Measurements from ENCODE around the gene XPNPEP3. TPM values are rescaled to one million over a fixed set of nuclear protein-coding genes. Genes with fewer than 3 reads are reported as not detected.

Gene XPNPEP3
- total and polyA plus RNA-seq, 4 donors = 9.2 to 12.6 (median 10.5) TPM

- Histone ChIP-seq H3K27ac (ENCODE audit: low read depth, low read length) (no peak overlapping the region), H3K36me3 (ENCODE audit: control insufficient read depth, insufficient read depth, low read length) (peaks cover 31% of the 10 kb centered on the region), H3K27me3 (ENCODE audit: control insufficient read depth, insufficient read depth, low read length) (no peaks in the 10 kb centered on the region), H3K4me3 (ENCODE audit: low read depth, low read length) (no peak overlapping the region), H3K9me3 (ENCODE audit: control insufficient read depth, insufficient read depth, low read length) (no peaks in the 10 kb centered on the region), H3K4me1 (ENCODE audit: control insufficient read depth, insufficient read depth, low read length) (no peaks in the 10 kb centered on the region)
- DNase-seq (ENCODE audit: low read depth in 4 of 6, low spot score in 6 of 6) = no peak
- 93% methylated on average over 7 of the region's 13 CpGs for WGBS (ENCODE audit: insufficient coverage)
These were observed 116.2 kb downstream of the XPNPEP3 start for GRCh38 chr22:40973144-40973543.

- WGBS (ENCODE audit: insufficient coverage) = no CpG with 5 or more reads among the region's 1 CpG
- Histone ChIP-seq H3K36me3 (ENCODE audit: control insufficient read depth, insufficient read depth, low read length) (peaks cover 16% of the 10 kb centered on the region), H3K27me3 (ENCODE audit: control insufficient read depth, insufficient read depth, low read length) (no peaks in the 10 kb centered on the region), H3K9me3 (ENCODE audit: control insufficient read depth, insufficient read depth, low read length) (no peaks in the 10 kb centered on the region), H3K4me1 (ENCODE audit: control insufficient read depth, insufficient read depth, low read length) (no peaks in the 10 kb centered on the region), H3K27ac (ENCODE audit: low read depth, low read length) (no peak overlapping the region), H3K4me3 (ENCODE audit: low read depth, low read length) (no peak overlapping the region)
- DNase-seq (ENCODE audit: low read depth in 4 of 6, low spot score in 6 of 6) = no peak
These were observed 118.4 kb downstream of the XPNPEP3 start for GRCh38 chr22:40975366-40975765.

GRCh38 chr22:40976866-40977700 lies 120.1 kb downstream of the XPNPEP3 start:
- H3K4me3 ChIP-seq (ENCODE audit: low read depth, low read length) = no peak overlapping the region
- no peak for DNase-seq (ENCODE audit: low read depth in 4 of 6, low spot score in 6 of 6)
- H3K4me1 ChIP-seq (ENCODE audit: control insufficient read depth, insufficient read depth, low read length) = no peaks in the 10 kb centered on the region
- no peaks in the 10 kb centered on the region for H3K9me3 ChIP-seq (ENCODE audit: control insufficient read depth, insufficient read depth, low read length)
- no peak overlapping the region for H3K27ac ChIP-seq (ENCODE audit: low read depth, low read length)
- peaks cover 9% of the 10 kb centered on the region for H3K36me3 ChIP-seq (ENCODE audit: control insufficient read depth, insufficient read depth, low read length)
- no peaks in the 10 kb centered on the region for H3K27me3 ChIP-seq (ENCODE audit: control insufficient read depth, insufficient read depth, low read length)
- 84% methylated on average over 12 of the region's 18 CpGs for WGBS (ENCODE audit: insufficient coverage)

- no peaks in the 10 kb centered on the region for H3K36me3 ChIP-seq (ENCODE audit: control insufficient read depth, insufficient read depth, low read length)
- H3K4me1 ChIP-seq (ENCODE audit: control insufficient read depth, insufficient read depth, low read length) = no peaks in the 10 kb centered on the region
- H3K9me3 ChIP-seq (ENCODE audit: control insufficient read depth, insufficient read depth, low read length) = no peaks in the 10 kb centered on the region
- DNase-seq (ENCODE audit: low read depth in 4 of 6, low spot score in 6 of 6) = no peak
- 83% methylated on average over 1 of the region's 7 CpGs for WGBS (ENCODE audit: insufficient coverage)
- no peak overlapping the region for H3K27ac ChIP-seq (ENCODE audit: low read depth, low read length)
- H3K27me3 ChIP-seq (ENCODE audit: control insufficient read depth, insufficient read depth, low read length) = no peaks in the 10 kb centered on the region
- H3K4me3 ChIP-seq (ENCODE audit: low read depth, low read length) = no peak overlapping the region
These were observed 122.2 kb downstream of the XPNPEP3 start for GRCh38 chr22:40979198-40979597.

- H3K4me1 ChIP-seq (ENCODE audit: control insufficient read depth, insufficient read depth, low read length) = no peaks in the 10 kb centered on the region
- no peaks in the 10 kb centered on the region for H3K27me3 ChIP-seq (ENCODE audit: control insufficient read depth, insufficient read depth, low read length)
- no peak overlapping the region for H3K27ac ChIP-seq (ENCODE audit: low read depth, low read length)
- no peak for DNase-seq (ENCODE audit: low read depth in 4 of 6, low spot score in 6 of 6)
- H3K4me3 ChIP-seq (ENCODE audit: low read depth, low read length) = no peak overlapping the region
- no peaks in the 10 kb centered on the region for H3K36me3 ChIP-seq (ENCODE audit: control insufficient read depth, insufficient read depth, low read length)
- 92% methylated on average over 6 of the region's 8 CpGs for WGBS (ENCODE audit: insufficient coverage)
- no peaks in the 10 kb centered on the region for H3K9me3 ChIP-seq (ENCODE audit: control insufficient read depth, insufficient read depth, low read length)
These were observed 122.9 kb downstream of the XPNPEP3 start for GRCh38 chr22:40979871-40980270.

Small RNA genes lying within 50 kb of the gene (small RNA-seq; reads per million reads assigned to genes)
- 0.12 reads per million for gene MIR4766 (ENCODE audit: low replicate concordance)
- not detected for gene RF00017 (ENCODE audit: low replicate concordance)
- not detected for gene RNU6-379P (ENCODE audit: low replicate concordance)

Other genes starting within 250 kb of the XPNPEP3 start
- gene MRTFA, start 220.4 kb upstream of the XPNPEP3 start, total RNA-seq = 10 to 100 TPM; 19.2 to 28.7 TPM
- 10 to 100 TPM; 39.2 to 42.0 TPM for gene MRTFA, start 220.4 kb upstream of the XPNPEP3 start, polyA plus RNA-seq (ENCODE audit: insufficient read length in 2 of 2)
- gene MCHR1, start 177.7 kb upstream of the XPNPEP3 start, total RNA-seq = 1 to 10 TPM; 2.4 to 5.0 TPM
- gene MCHR1, start 177.7 kb upstream of the XPNPEP3 start, polyA plus RNA-seq (ENCODE audit: insufficient read length in 2 of 2) = 1 to 10 TPM; 6.8 to 7.3 TPM
- 10 to 100 TPM; 27.4 to 29.8 TPM for gene SLC25A17, start 37.8 kb upstream of the XPNPEP3 start, total RNA-seq
- 10 to 100 TPM; 39.5 to 43.2 TPM for gene SLC25A17, start 37.8 kb upstream of the XPNPEP3 start, polyA plus RNA-seq (ENCODE audit: insufficient read length in 2 of 2)
- gene ST13, start 509 bp upstream of the XPNPEP3 start, total RNA-seq = 100 to 1,000 TPM; 194 to 407 TPM
- gene ST13, start 509 bp upstream of the XPNPEP3 start, polyA plus RNA-seq (ENCODE audit: insufficient read length in 2 of 2) = 100 to 1,000 TPM; 289 to 373 TPM
- not detected for gene DNAJB7, start 5.0 kb downstream of the XPNPEP3 start, total RNA-seq
- gene DNAJB7, start 5.0 kb downstream of the XPNPEP3 start, polyA plus RNA-seq (ENCODE audit: insufficient read length in 2 of 2) = 1 to 10 TPM in 1 of 2 donors, under 1 TPM in 1; 0.97 to 1.2 TPM
- gene RBX1, start 94.2 kb downstream of the XPNPEP3 start, total RNA-seq = 10 to 100 TPM; 61.3 to 67.6 TPM
- gene RBX1, start 94.2 kb downstream of the XPNPEP3 start, polyA plus RNA-seq (ENCODE audit: insufficient read length in 2 of 2) = 100 to 1,000 TPM in 1 of 2 donors, 10 to 100 TPM in 1; 95.2 to 100 TPM
- gene EP300, start 235.4 kb downstream of the XPNPEP3 start, total RNA-seq = 10 to 100 TPM; 46.9 to 67.3 TPM
- 10 to 100 TPM; 41.0 to 42.5 TPM for gene EP300, start 235.4 kb downstream of the XPNPEP3 start, polyA plus RNA-seq (ENCODE audit: insufficient read length in 2 of 2)